GM20000 (cell line): ENCODE measurements around the gene PLA2G15.

Experiments
- DNase-seq: peaks from one replicate; pipeline ENCODE4 v3.0.0; 2012; ENCODE audit warnings: low spot score
- CTCF ChIP-seq: IDR thresholded peaks from 2 replicates; pipeline ENCODE4 v1.5.1; 2012; ENCODE audit warnings: mild to moderate bottlenecking, control low read depth; ENCODE audit errors: extremely low read depth, missing control alignments

Gene PLA2G15

GRCh38 chr16:68255712-68256111, 10.5 kb downstream of the PLA2G15 start:
- DNase-seq: no peak

GRCh38 chr16:68257251-68257905, 12.2 kb downstream of the PLA2G15 start:
- TF ChIP-seq CTCF: no peak
- DNase-seq: peak; percentile 80

More at GRCh38 chr16:68255712-68256111, 10.5 kb downstream of the PLA2G15 start:
- TF ChIP-seq CTCF: no peak

GRCh38 chr16:68257906-68258800, 13.0 kb downstream of the PLA2G15 start:
- DNase-seq: no peak
- no peak for TF ChIP-seq CTCF

- TF ChIP-seq CTCF: no peak
- DNase-seq: no peak
These were observed 14.0 kb downstream of the PLA2G15 start for GRCh38 chr16:68259007-68259825.

- DNase-seq: no peak
- TF ChIP-seq CTCF: no peak
These were observed 18.5 kb downstream of the PLA2G15 start for GRCh38 chr16:68263559-68264127.

- peak; percentile 91 for DNase-seq
- peak; percentile 72 for TF ChIP-seq CTCF
These were observed 19.2 kb downstream of the PLA2G15 start, which contains the start of gene SLC7A6 for GRCh38 chr16:68264128-68265077. Gene SLC7A6, plus strand, starts transcription at chr16:68264526. Its CDS starts 10,201 bp downstream, at chr16:68274727.
